ENCODE data around the gene CTSD. TPM values are rescaled to one million over a fixed set of nuclear protein-coding genes. Genes with fewer than 3 reads are reported as not detected.
A peak's percentile ranks its signal among the peaks of the same experiment; 100 is the strongest.
"Not testable (repeated sequence)": the region's sequence is repeated elsewhere in the genome, so short reads cannot be mapped to it uniquely, and the experiment has no call there.

Gene CTSD
- 1,000 to 10,000 TPM in 5 of 6 donors, 100 to 1,000 TPM in 1; 993 to 3,355 (median 2,221) TPM for total RNA-seq

GRCh38 chr11:1763796-1764661, at the start of gene CTSD:
CTSD (minus strand) TSS chr11:1763927; CDS start chr11:1763859, 68 bp downstream.
- Histone ChIP-seq H3K9me3 (no peaks in the 10 kb centered on the region), H3K4me3 (peak within 1 kb of the TSS; percentile 84 to 99 (median 97)), H3K36me3 (peaks cover 5 to 24% (median 21%) of the 10 kb centered on the region in 4 donors), H3K27ac (peak within 1 kb of the TSS; percentile 90 to 97 (median 93)), H3K4me1 (peaks cover 33 to 52% (median 47%) of the 10 kb centered on the region in 4 donors), H3K27me3 (no peaks in the 10 kb centered on the region)
- TF ChIP-seq EP300 (IDR thresholded peaks at IDR 0.05) (no peak), POLR2A (IDR thresholded peaks at IDR 0.05) (peak in 3 of 4 donors; percentile 29 to 96 (median 50)), CTCF (IDR thresholded peaks at IDR 0.05) (peak in 3 of 6 experiments; percentile 7 to 26 (median 14)), POLR2AphosphoS5 (IDR thresholded peaks at IDR 0.05) (peak; percentile 80)
- DNase-seq (peak; percentile 95 to 99), ATAC-seq (ENCODE audit: low FRiP score in 2 of 2) (peak; percentile 82 to 91)
- WGBS, 2 donors, result 10 to 19% methylated on average over 3 to 10 of the region's 85 CpGs

DNA sequence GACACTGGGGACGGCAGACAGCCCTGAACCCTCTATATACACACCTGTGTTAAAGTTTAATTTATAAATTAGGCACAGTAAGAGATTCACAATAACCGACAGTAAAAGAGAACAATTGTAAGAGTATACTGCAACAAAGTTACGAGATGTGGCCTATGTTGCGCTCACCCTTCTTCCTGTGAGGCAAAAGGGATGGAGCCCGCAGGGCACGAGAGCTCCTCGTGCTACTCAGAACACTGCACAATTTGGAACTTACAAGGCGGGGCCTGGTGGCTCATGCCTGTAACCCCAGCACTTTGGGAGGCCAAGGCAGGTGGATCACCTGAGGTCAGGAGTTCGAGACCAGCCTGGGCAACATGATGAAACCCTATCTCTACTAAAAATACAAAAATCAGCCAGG, 49.6 kb upstream of the CTSD start:
- not testable (repeated sequence) for H3K4me3 ChIP-seq; H3K36me3 ChIP-seq; H3K27ac ChIP-seq; DNase-seq; ATAC-seq (ENCODE audit: low FRiP score in 2 of 2); H3K27me3 ChIP-seq; H3K9me3 ChIP-seq; H3K4me1 ChIP-seq
- WGBS, 2 donors, result 74 to 83% methylated on average over 9 of the region's 9 CpGs

- TF ChIP-seq CTCF (IDR thresholded peaks at IDR 0.05), result no peak
- no peak for TF ChIP-seq EP300 (IDR thresholded peaks at IDR 0.05)
- no peak for TF ChIP-seq POLR2AphosphoS5 (IDR thresholded peaks at IDR 0.05)
- TF ChIP-seq POLR2A (IDR thresholded peaks at IDR 0.05), result no peak
- Histone ChIP-seq H3K27ac (no peak overlapping the region), H3K4me1 (no peaks in the 10 kb centered on the region), H3K27me3 (no peaks in the 10 kb centered on the region), H3K9me3 (peaks cover 0 to 3% (median 0%) of the 10 kb centered on the region in 4 donors), H3K36me3 (no peaks in the 10 kb centered on the region), H3K4me3 (no peak overlapping the region)
- DNase-seq (no peak), ATAC-seq (ENCODE audit: low FRiP score in 2 of 2) (no peak)
- 87 to 90% methylated on average over 15 of the region's 15 CpGs for WGBS, 2 donors
Observed at GRCh38 chr11:1812801-1813200, 49.1 kb upstream of the CTSD start.

DNA sequence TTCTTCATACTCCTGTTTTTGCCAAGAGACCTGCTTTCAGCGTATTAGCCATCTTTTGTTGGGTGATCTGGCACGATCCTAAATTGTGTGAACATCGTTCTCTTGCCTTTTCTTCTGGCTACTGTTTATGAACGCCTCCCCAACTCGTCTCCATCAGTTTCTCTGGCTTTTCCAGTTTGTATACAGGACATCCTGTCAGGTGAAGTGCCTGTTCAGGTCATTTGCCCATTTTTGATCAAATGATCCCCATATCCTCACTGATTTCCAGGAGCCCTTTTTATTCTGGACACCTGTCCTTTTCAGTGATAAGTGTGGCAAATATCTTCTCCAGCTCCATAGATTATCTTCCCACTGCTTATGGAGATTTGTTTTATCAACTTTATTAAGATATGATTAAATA, 48.5 kb upstream of the CTSD start:
- no peaks in the 10 kb centered on the region for H3K4me1 ChIP-seq
- DNase-seq, result no peak
- no peak for TF ChIP-seq EP300 (IDR thresholded peaks at IDR 0.05)
- TF ChIP-seq POLR2A (IDR thresholded peaks at IDR 0.05), result no peak
- no peak for TF ChIP-seq CTCF (IDR thresholded peaks at IDR 0.05)
- no peak for TF ChIP-seq POLR2AphosphoS5 (IDR thresholded peaks at IDR 0.05)
- 83 to 87% methylated on average over 5 of the region's 5 CpGs for WGBS, 2 donors
- H3K36me3 ChIP-seq, result no peaks in the 10 kb centered on the region
- no peak for ATAC-seq (ENCODE audit: low FRiP score in 2 of 2)
- no peak overlapping the region for H3K4me3 ChIP-seq
- no peaks in the 10 kb centered on the region for H3K9me3 ChIP-seq
- H3K27me3 ChIP-seq, result no peaks in the 10 kb centered on the region
- no peak overlapping the region for H3K27ac ChIP-seq

DNA sequence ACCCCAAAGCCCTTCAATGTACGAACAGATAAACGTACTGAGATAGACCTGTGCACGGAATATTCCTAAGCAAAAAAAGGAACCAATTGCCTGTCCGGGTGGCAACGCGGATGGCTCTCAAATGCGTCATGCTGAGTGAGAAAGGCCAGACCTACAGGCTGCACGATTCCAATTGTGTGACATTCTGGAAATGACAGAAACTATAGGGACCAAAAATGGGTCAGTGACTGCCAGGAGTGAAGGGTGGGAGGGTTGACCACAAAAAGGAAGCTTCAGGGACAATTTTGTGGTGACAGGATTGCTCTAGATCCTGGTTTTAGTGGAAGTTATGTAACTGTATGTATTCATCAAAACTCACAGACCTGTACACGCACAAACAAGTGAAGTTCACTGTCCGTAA, 47.0 kb upstream of the CTSD start:
- WGBS, 2 donors, result 50 to 65% methylated on average over 10 of the region's 10 CpGs
- no peaks in the 10 kb centered on the region for H3K9me3 ChIP-seq
- no peaks in the 10 kb centered on the region for H3K36me3 ChIP-seq
- no peak for DNase-seq
- TF ChIP-seq POLR2A (IDR thresholded peaks at IDR 0.05) (no peak), EP300 (IDR thresholded peaks at IDR 0.05) (no peak), CTCF (IDR thresholded peaks at IDR 0.05) (no peak), POLR2AphosphoS5 (IDR thresholded peaks at IDR 0.05) (no peak)
- peak; percentile 21 to 38 for ATAC-seq (ENCODE audit: low FRiP score in 2 of 2)
- no peaks in the 10 kb centered on the region for H3K4me1 ChIP-seq
- no peak overlapping the region for H3K4me3 ChIP-seq
- no peak overlapping the region for H3K27ac ChIP-seq
- no peaks in the 10 kb centered on the region for H3K27me3 ChIP-seq
